H1 (cell line): ENCODE results near the gene PTPRG. TPM values are rescaled to one million over a fixed set of nuclear protein-coding genes. Genes with fewer than 3 reads are reported as not detected.

ENCODE experiments used
- CTCF ChIA-PET: fragments of 300-600 bp; sonication (Branson Sonifier 250); formaldehyde crosslinking; loops from one replicate; lab custom pipeline; 2021; ENCODE audit not compliant: partially characterized antibody; lab: Charles Lee
- POLR2A ChIA-PET: fragments of 300-600 bp; sonication (Branson Sonifier 250); formaldehyde crosslinking; loops from one replicate; lab custom pipeline; 2021; ENCODE audit warnings: inconsistent platforms; ENCODE audit not compliant: partially characterized antibody; lab: Charles Lee
- DNase-seq, 2 experiments: peaks; one replicate each; pipeline versions ENCODE4 v3.0.0 to v3.0.0-alpha.2; 2010 to 2022; ENCODE audit warnings: low spot score in 2 of 2, low read depth in 1 of 2, mixed read lengths in 1 of 2
- FAIRE-seq: peaks from 2 replicates; lab custom pipeline; 2011; peaks lifted over from hg19 to GRCh38; lab: Jason Lieb, UNC
- H2AFZ ChIP-seq: 2 replicates; pipeline ENCODE4 v1.8.1; 2012; ENCODE audit warnings: low read length, inconsistent platforms
- H2AK5ac ChIP-seq: 2 replicates; pipeline ENCODE4 v1.6.1; 2013; ENCODE audit warnings: low read depth, low read length
- H2BK120ac ChIP-seq: replicated peaks from 2 replicates; pipeline ENCODE3; 2013; ENCODE audit warnings: low read depth, low read length, inconsistent platforms
- H2BK12ac ChIP-seq: 2 replicates; pipeline ENCODE4 v1.6.1; 2013; ENCODE audit warnings: low read depth, low read length
- H2BK15ac ChIP-seq: 2 replicates; pipeline ENCODE4 v1.6.1; 2013; ENCODE audit warnings: low read length
- H2BK20ac ChIP-seq: 2 replicates; pipeline ENCODE4 v1.6.1; 2013; ENCODE audit warnings: low read length
- H2BK5ac ChIP-seq: 2 replicates; pipeline ENCODE4 v1.6.1; 2013; ENCODE audit warnings: low read depth, low read length
- H3K14ac ChIP-seq: 2 replicates; pipeline ENCODE4 v1.6.1; 2013; ENCODE audit warnings: inconsistent platforms; ENCODE audit not compliant: insufficient read length
- H3K18ac ChIP-seq: 2 replicates; pipeline ENCODE4 v1.6.1; 2013; ENCODE audit warnings: low read length; ENCODE audit errors: extremely low read depth
- H3K23ac ChIP-seq: 2 replicates; pipeline ENCODE4 v1.6.1; 2013; ENCODE audit warnings: inconsistent platforms; ENCODE audit not compliant: insufficient read length
- H3K23me2 ChIP-seq: 2 replicates; pipeline ENCODE4 v1.6.1; 2013; ENCODE audit warnings: low read depth, low read length
- H3K27ac ChIP-seq: 2 replicates; pipeline ENCODE4 v1.6.1; 2011; ENCODE audit warnings: low read depth, low read length, inconsistent platforms
- H3K27me3 ChIP-seq, 4 experiments: replicated peaks in 1 of 4; 1 replicate in 1 of 4; 2 replicates in 3 of 4; pipeline versions ENCODE4 v1.6.1 to v1.8.1; 2011 to 2013; ENCODE audit warnings: low read length in 3 of 4, mild to moderate bottlenecking in 3 of 4, inconsistent platforms in 2 of 4, mixed read lengths in 2 of 4, moderate library complexity in 1 of 4; ENCODE audit not compliant: control insufficient read depth in 3 of 4, insufficient read depth in 3 of 4; ENCODE audit errors: extremely low read depth in 1 of 4
- H3K36me3 ChIP-seq, 4 experiments: 2 replicates each; pipeline versions ENCODE4 v1.6.1 to v1.8.1; 2011 to 2013; ENCODE audit warnings: mild to moderate bottlenecking in 4 of 4, low read length in 3 of 4, moderate library complexity in 2 of 4, control low read depth in 1 of 4, inconsistent platforms in 1 of 4; ENCODE audit not compliant: insufficient read depth in 4 of 4, control insufficient read depth in 2 of 4
- H3K4ac ChIP-seq: replicated peaks from 2 replicates; pipeline ENCODE3; 2013; ENCODE audit warnings: low read length, low read depth, mixed read lengths, inconsistent platforms; ENCODE audit not compliant: insufficient read length
- H3K4me1 ChIP-seq, 4 experiments: replicated peaks in 1 of 4; 1 replicate in 1 of 4; 2 replicates in 3 of 4; pipeline versions ENCODE4 v1.6.1 to v1.8.1; 2011 to 2013; ENCODE audit warnings: low read length in 3 of 4, inconsistent platforms in 2 of 4, mixed read lengths in 1 of 4; ENCODE audit not compliant: insufficient read depth in 4 of 4, control insufficient read depth in 3 of 4
- H3K4me2 ChIP-seq, 2 experiments: 2 replicates each; pipeline versions ENCODE4 v1.6.1 to v1.8.1; 2011 to 2013; ENCODE audit warnings: low read depth in 2 of 2, low read length in 2 of 2, control low read depth in 1 of 2, inconsistent platforms in 1 of 2, mild to moderate bottlenecking in 1 of 2; ENCODE audit not compliant: insufficient read depth in 1 of 2
- H3K4me3 ChIP-seq, 4 experiments: fragments of 200-600, 300-600 bp in 1 of 4; sonication (generic), shearing (Covaris generic), sonication (Bioruptor Twin) in 1 of 4; 2 replicates each; pipeline versions ENCODE4 v1.5.1 to v1.8.1; 2011 to 2016; ENCODE audit warnings: low read length in 4 of 4, low read depth in 3 of 4, control low read depth in 2 of 4, inconsistent platforms in 2 of 4, mild to moderate bottlenecking in 2 of 4, mixed read lengths in 1 of 4, moderate library complexity in 1 of 4; ENCODE audit not compliant: insufficient read depth in 2 of 4; ENCODE audit errors: extremely low read depth in 1 of 4
- H3K56ac ChIP-seq: replicated peaks from 2 replicates; pipeline ENCODE3; 2013; ENCODE audit warnings: low read depth, mild to moderate bottlenecking, mixed read lengths, low read length, inconsistent platforms; ENCODE audit not compliant: insufficient read length
- H3K79me1 ChIP-seq: 2 replicates; pipeline ENCODE4 v1.6.1; 2013; ENCODE audit warnings: low read depth, low read length, control low read depth
- H3K79me2 ChIP-seq, 2 experiments: 2 replicates each; pipeline versions ENCODE4 v1.6.1 to v1.8.1; 2012 to 2013; ENCODE audit warnings: low read length in 2 of 2, mild to moderate bottlenecking in 2 of 2, inconsistent platforms in 1 of 2; ENCODE audit not compliant: insufficient read depth in 2 of 2, control insufficient read depth in 1 of 2
- H3K9ac ChIP-seq, 4 experiments: replicated peaks in 1 of 4; 1 replicate in 1 of 4; 2 replicates in 3 of 4; pipeline versions ENCODE4 v1.6.1 to v1.8.1; 2011 to 2013; ENCODE audit warnings: low read depth in 3 of 4, low read length in 3 of 4, control low read depth in 2 of 4, mild to moderate bottlenecking in 2 of 4, moderate library complexity in 2 of 4, inconsistent platforms in 1 of 4; ENCODE audit errors: extremely low read depth in 1 of 4
- H3K9me3 ChIP-seq, 2 experiments: 2 replicates each; pipeline versions ENCODE4 v1.6.1 to v1.8.1; 2012 to 2013; ENCODE audit warnings: mild to moderate bottlenecking in 2 of 2, moderate library complexity in 2 of 2, control low read depth in 1 of 2, inconsistent platforms in 1 of 2, low read depth in 1 of 2, low read length in 1 of 2, mixed read lengths in 1 of 2; ENCODE audit not compliant: insufficient read depth in 2 of 2
- H4K20me1 ChIP-seq, 2 experiments: replicated peaks in 1 of 2; 2 replicates each; pipeline versions ENCODE3 to v1.8.1; 2011 to 2013; ENCODE audit warnings: inconsistent platforms in 2 of 2, low read length in 2 of 2, mild to moderate bottlenecking in 1 of 2; ENCODE audit not compliant: insufficient read depth in 2 of 2, control insufficient read depth in 1 of 2
- H4K5ac ChIP-seq: 2 replicates; pipeline ENCODE4 v1.6.1; 2013; ENCODE audit warnings: low read length, low read depth, mixed read lengths, inconsistent platforms; ENCODE audit not compliant: insufficient read length
- H4K8ac ChIP-seq: 2 replicates; pipeline ENCODE4 v1.8.0; 2013; ENCODE audit warnings: mild to moderate bottlenecking, moderate library complexity, low read length, inconsistent platforms; ENCODE audit not compliant: insufficient read depth; ENCODE audit errors: extremely low read depth
- H4K91ac ChIP-seq: replicated peaks from 2 replicates; pipeline ENCODE3; 2013; ENCODE audit warnings: low read length, mixed read lengths, inconsistent platforms; ENCODE audit not compliant: insufficient read length
- CHD1 ChIP-seq: IDR thresholded peaks from 2 replicates; pipeline ENCODE4 v1.6.1; 2012; ENCODE audit warnings: low read depth, low read length, improper control_type of control experiment
- PHF8 ChIP-seq: fragments of 200-600 bp; sonication (generic); conservative IDR thresholded peaks from 2 replicates; pipeline ENCODE4 v1.7.1; 2012; ENCODE audit warnings: low read depth, mild to moderate bottlenecking, inconsistent platforms, low read length, moderate library complexity
- SIRT6 ChIP-seq: IDR thresholded peaks from one replicate; pipeline ENCODE4 v1.7.1; 2012; ENCODE audit warnings: low read length, inconsistent platforms
- SUZ12 ChIP-seq: fragments of 200-600 bp; sonication (generic); IDR thresholded peaks from 2 replicates; pipeline ENCODE4 v1.6.1; 2012; ENCODE audit warnings: mild to moderate bottlenecking, inconsistent platforms, low read length, moderate library complexity, mixed read lengths
- TAF1 ChIP-seq: IDR thresholded peaks from 2 replicates; pipeline ENCODE4 v1.6.1; 2011; ENCODE audit warnings: mild to moderate bottlenecking, low read depth, low read length
- TAF7 ChIP-seq: optimal IDR thresholded peaks from 2 replicates; pipeline ENCODE3; 2011; ENCODE audit warnings: low read depth, mild to moderate bottlenecking, inconsistent platforms, low read length, moderate library complexity, borderline replicate concordance
- YY1 ChIP-seq: IDR thresholded peaks from 2 replicates; pipeline ENCODE4 v1.6.1; 2011; ENCODE audit warnings: low read depth, mild to moderate bottlenecking, low read length
- ZNF274 ChIP-seq: IDR thresholded peaks from 2 replicates; pipeline ENCODE4 v1.7.0; 2012; ENCODE audit warnings: low read length, borderline replicate concordance; ENCODE audit errors: extremely low read depth
- WGBS, 2 experiments: shearing (Covaris generic) in 1 of 2; methylation state at CpG; one replicate each; pipeline versions ENCODE4 v1.1.6 to v1.1.7; 2013 to 2015; ENCODE audit warnings: low lambda C conversion rate in 2 of 2, mixed read lengths in 2 of 2, inconsistent platforms in 1 of 2, low coverage in 1 of 2, missing lambda C conversion rate in 1 of 2; ENCODE audit not compliant: insufficient replicate concordance in 2 of 2, insufficient coverage in 1 of 2, insufficient read length in 1 of 2; ENCODE audit errors: extremely low coverage in 1 of 2, missing lambda C conversion rate in 1 of 2; 5-methylcytosine and 5-hydroxymethylcytosine counted together
- polyA plus RNA-seq, 7 experiments: library from polyadenylated mRNA; depleted of rRNA in 3 of 7; stranded (reverse) in 5 of 7; unstranded in 2 of 7; fragments of >200 nt in 5 of 7; fragments of 200-250 nt in 2 of 7; gene quantifications; 1 replicate in 5 of 7; 2 replicates in 1 of 7; 4 replicates in 1 of 7; pipeline versions ENCODE4 v1.2.1 to v1.2.3, GENCODE V29; 2011 to 2013; ENCODE audit warnings: missing spikeins in 2 of 7, mixed read lengths in 2 of 7
- total RNA-seq: library from RNA; stranded (reverse); fragmentation: NEBNext Ultra II Directional; extraction: Animal tissue kit (Norgen Biotek cat#: 25700); gene quantifications from 2 replicates; pipeline ENCODE4 v1.2.1, GENCODE V29; 2021
- TF ChIP-seq, protein P1 (sequence below): IDR thresholded peaks from 2 replicates; pipeline ENCODE4 v1.6.1; 2011; ENCODE audit warnings: low read depth, mild to moderate bottlenecking, low read length; ENCODE audit not compliant: insufficient read depth
- TF ChIP-seq, protein P2 (sequence below): IDR thresholded peaks from 2 replicates; pipeline ENCODE4 v1.6.1; 2011; ENCODE audit warnings: low read length, improper control_type of control experiment

PTPRG gene
- total and polyA plus RNA-seq, 2 of the 8 experiments (the other 6 are each of a cell fraction or from before 2014, with no cell fraction given): 23.3 to 96.2 TPM

DNA sequence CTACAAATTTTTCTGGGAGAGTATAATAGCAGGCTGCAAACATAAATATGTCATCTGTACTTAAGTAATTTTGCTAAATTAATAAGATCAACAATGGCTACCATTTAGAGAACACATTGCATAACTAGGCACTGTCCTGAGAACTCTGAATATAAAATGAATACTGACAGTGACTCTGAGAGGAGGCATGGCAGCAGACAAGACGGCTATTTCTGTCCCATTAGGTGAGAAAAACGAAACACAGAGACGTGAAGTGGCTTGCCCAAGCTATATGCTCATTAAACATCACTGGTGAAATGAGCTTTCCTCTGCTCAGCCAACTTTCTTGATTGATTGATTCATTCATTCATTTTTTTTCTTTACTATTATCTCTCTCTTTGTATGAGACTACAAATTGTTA, 384.3 kb downstream of the PTPRG start:
- peaks cover 1 to 3% of the 10 kb centered on the region in 2 experiments for H4K20me1 ChIP-seq

More for the DNA sequence above, 384.3 kb downstream of the PTPRG start:
- no peak overlapping the region for H2AK5ac ChIP-seq
- H2BK12ac ChIP-seq: no peak overlapping the region
- H2BK15ac ChIP-seq: no peak overlapping the region
- H4K91ac ChIP-seq: no peak overlapping the region
- H3K79me1 ChIP-seq: peaks cover 2% of the 10 kb centered on the region; the same call in 1 of the 2 replicates
- ChIA-PET CTCF (interaction anchor here (2.4 to 4.6 kb wide), 3 partner anchors 10 to 381 kb away, joined by 6 to 38 read pairs (median 8); no protein-coding TSS in a partner anchor), POLR2A (interaction anchor here (0.9 kb wide), 1 partner anchor 15 kb away, joined by 3 read pairs; no protein-coding TSS in a partner anchor)
- no peak overlapping the region for H2BK5ac ChIP-seq
- H3K18ac ChIP-seq: no peak overlapping the region
- no peak overlapping the region for H4K5ac ChIP-seq
- FAIRE-seq (no peak), DNase-seq (no peak)
- no peaks in the 10 kb centered on the region for H3K27me3 ChIP-seq
- H4K8ac ChIP-seq: no peak overlapping the region
- H3K36me3 ChIP-seq: no peaks in the 10 kb centered on the region
- H3K4me2 ChIP-seq: no peak overlapping the region; a peak in 1 of 4 replicates
- peaks cover 9 to 38% (median 26%) of the 10 kb centered on the region in 4 experiments; a peak in 6 of 7 replicates for H3K4me1 ChIP-seq
- H3K4me3 ChIP-seq: no peak overlapping the region
- TF ChIP-seq, protein P1, sequence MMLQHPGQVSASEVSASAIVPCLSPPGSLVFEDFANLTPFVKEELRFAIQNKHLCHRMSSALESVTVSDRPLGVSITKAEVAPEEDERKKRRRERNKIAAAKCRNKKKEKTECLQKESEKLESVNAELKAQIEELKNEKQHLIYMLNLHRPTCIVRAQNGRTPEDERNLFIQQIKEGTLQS: no peak
- TF ChIP-seq SUZ12: no peak
- TF ChIP-seq TAF7: no peak
- TF ChIP-seq PHF8: no peak
- TF ChIP-seq, protein P2, sequence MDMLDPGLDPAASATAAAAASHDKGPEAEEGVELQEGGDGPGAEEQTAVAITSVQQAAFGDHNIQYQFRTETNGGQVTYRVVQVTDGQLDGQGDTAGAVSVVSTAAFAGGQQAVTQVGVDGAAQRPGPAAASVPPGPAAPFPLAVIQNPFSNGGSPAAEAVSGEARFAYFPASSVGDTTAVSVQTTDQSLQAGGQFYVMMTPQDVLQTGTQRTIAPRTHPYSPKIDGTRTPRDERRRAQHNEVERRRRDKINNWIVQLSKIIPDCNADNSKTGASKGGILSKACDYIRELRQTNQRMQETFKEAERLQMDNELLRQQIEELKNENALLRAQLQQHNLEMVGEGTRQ: no peak
- TF ChIP-seq TAF1: no peak
- TF ChIP-seq CHD1: no peak
- TF ChIP-seq ZNF274: no peak
- no peak for TF ChIP-seq SIRT6
- no peak for TF ChIP-seq YY1
- TF ChIP-seq, all 59 proteins: peak for 0
- Histone ChIP-seq H3K23me2 (peaks cover 2% of the 10 kb centered on the region; the same call in 1 of the 2 replicates), H3K9ac (no peak overlapping the region), H3K9me3 (no peaks in the 10 kb centered on the region), H2BK20ac (no peak overlapping the region), H3K4ac (no peak overlapping the region), H2AFZ (no peak overlapping the region), H2BK120ac (no peak overlapping the region), H3K23ac (no peak overlapping the region), H3K56ac (no peak overlapping the region), H3K79me2 (peaks cover 3 to 74% of the 10 kb centered on the region in 2 experiments; a peak in 3 of 4 replicates), H3K14ac (no peak overlapping the region), H3K27ac (no peak overlapping the region)
- 62% methylated on average over 3 of the region's 3 CpGs; no CpG with 5 or more reads in 1 of the 2 experiments for WGBS, 2 experiments
